ENCODE data around the gene PROB1.
A peak's percentile ranks its signal among the peaks of the same experiment; 100 is the strongest.
"Not testable (repeated sequence)": the region's sequence is repeated elsewhere in the genome, so short reads cannot be mapped to it uniquely, and the experiment has no call there.

PROB1 gene

GRCh38 chr5:139378101-139378825 is 16.6 kb downstream of the PROB1 start:
- DNase-seq (ENCODE audit: low read depth), result no peak

- no peak for DNase-seq (ENCODE audit: low read depth)
Measured at GRCh38 chr5:139377226-139377625, 17.7 kb downstream of the PROB1 start.

- no peak for DNase-seq (ENCODE audit: low read depth)
Measured at GRCh38 chr5:139376364-139376763, 18.5 kb downstream of the PROB1 start.

GRCh38 chr5:139374909-139375308 is 20.0 kb downstream of the PROB1 start:
- DNase-seq (ENCODE audit: low read depth), result no peak

- DNase-seq (ENCODE audit: low read depth), result no peak
Measured at GRCh38 chr5:139371482-139372435, 23.1 kb downstream of the PROB1 start.

- peak; percentile 45 for DNase-seq (ENCODE audit: low read depth)
Measured at GRCh38 chr5:139369181-139369580, 25.7 kb downstream of the PROB1 start.

GRCh38 chr5:139368613-139369012 is 26.3 kb downstream of the PROB1 start:
- no peak for DNase-seq (ENCODE audit: low read depth)

GRCh38 chr5:139364466-139364865 is 30.4 kb downstream of the PROB1 start:
- no peak for DNase-seq (ENCODE audit: low read depth)

- DNase-seq (ENCODE audit: low read depth), result no peak
Measured at GRCh38 chr5:139363937-139364336, 31.0 kb downstream of the PROB1 start.

GRCh38 chr5:139361835-139362429 is 33.0 kb downstream of the PROB1 start:
- no peak for DNase-seq (ENCODE audit: low read depth)

GRCh38 chr5:139360384-139360783 is 34.5 kb downstream of the PROB1 start:
- no peak for DNase-seq (ENCODE audit: low read depth)

- no peak for DNase-seq (ENCODE audit: low read depth)
Measured at GRCh38 chr5:139358064-139358463, 36.8 kb downstream of the PROB1 start.

GRCh38 chr5:139355900-139356299 is 39.0 kb downstream of the PROB1 start:
- DNase-seq (ENCODE audit: low read depth), result not testable (repeated sequence)

GRCh38 chr5:139354186-139354585 is 40.7 kb downstream of the PROB1 start:
- no peak for DNase-seq (ENCODE audit: low read depth)

GRCh38 chr5:139347863-139348262 is 47.0 kb downstream of the PROB1 start:
- DNase-seq (ENCODE audit: low read depth), result not testable (repeated sequence)

- not testable (repeated sequence) for DNase-seq (ENCODE audit: low read depth)
Measured at GRCh38 chr5:139345442-139345841, 49.5 kb downstream of the PROB1 start.

GRCh38 chr5:139344177-139344576 is 50.7 kb downstream of the PROB1 start:
- no peak for DNase-seq (ENCODE audit: low read depth)

- DNase-seq (ENCODE audit: low read depth), result no peak
Measured at GRCh38 chr5:139343476-139343875, 51.4 kb downstream of the PROB1 start.

- DNase-seq (ENCODE audit: low read depth), result no peak
Measured at GRCh38 chr5:139342423-139342723, 52.5 kb downstream of the PROB1 start.

GRCh38 chr5:139341689-139342422 is 53.0 kb downstream of the PROB1 start, which contains the start of gene PAIP2:
TSS of gene PAIP2 (plus strand) at chr5:139341854. CDS start at chr5:139363785, 21,931 bp downstream.
- DNase-seq (ENCODE audit: low read depth), result peak; percentile 95

GRCh38 chr5:139341187-139341688 is 53.7 kb downstream of the PROB1 start:
- no peak for DNase-seq (ENCODE audit: low read depth)
